CD4-positive, alpha-beta T cell (primary cell): ENCODE measurements around the gene E2F7. TPM values are rescaled to one million over a fixed set of nuclear protein-coding genes. Genes with fewer than 3 reads are reported as not detected.

ENCODE experiments used
- ATAC-seq: fragments of 200-7000 bp; cut with Tn5 transposase; one replicate; pipeline ENCODE4 v1.10.0; 2022; ENCODE audit warnings: mild to moderate bottlenecking; ENCODE audit not compliant: poor library complexity
- CTCF ChIA-PET: fragments of 350-600 bp; sonication (Branson Sonifier 250); formaldehyde crosslinking; loops from one replicate; lab custom pipeline; 2021; ENCODE audit warnings: antibody characterized with exemption, inconsistent platforms; lab: Charles Lee
- POLR2A ChIA-PET: fragments of 350-600 bp; sonication (Branson Sonifier 250); formaldehyde crosslinking; loops from one replicate; lab custom pipeline; 2021; ENCODE audit warnings: antibody characterized with exemption, inconsistent platforms; lab: Charles Lee
- DNase-seq, 14 experiments: peaks; one replicate each; pipeline ENCODE4 v3.0.0-alpha.2; 2013 to 2020; ENCODE audit warnings: mixed read lengths in 2 of 14
- H3K27ac ChIP-seq, 2 donors: one replicate each; pipeline versions ENCODE4 v1.5.1 to v1.7.0; 2013; ENCODE audit warnings: low read length in 2 of 2, low read depth in 1 of 2, mild to moderate bottlenecking in 1 of 2
- H3K27me3 ChIP-seq, 2 experiments: 1 replicate in 1 of 2; 2 replicates in 1 of 2; pipeline versions ENCODE4 v1.6.1 to v1.7.0; 2013; ENCODE audit warnings: low read length in 2 of 2, control low read depth in 1 of 2, mild to moderate bottlenecking in 1 of 2, moderate library complexity in 1 of 2; ENCODE audit not compliant: insufficient read depth in 2 of 2, control insufficient read depth in 1 of 2
- H3K36me3 ChIP-seq: one replicate; pipeline ENCODE4 v1.6.1; 2013; ENCODE audit warnings: low read length, control low read depth; ENCODE audit not compliant: insufficient read depth
- H3K4me1 ChIP-seq: one replicate; pipeline ENCODE4 v1.6.1; 2013; ENCODE audit warnings: low read length, control low read depth; ENCODE audit not compliant: insufficient read depth
- H3K4me3 ChIP-seq: one replicate; pipeline ENCODE4 v1.5.1; 2013; ENCODE audit warnings: mild to moderate bottlenecking, low read length, moderate library complexity
- H3K9me3 ChIP-seq, 2 experiments: 1 replicate in 1 of 2; 2 replicates in 1 of 2; pipeline versions ENCODE4 v1.6.1 to v1.7.0; 2013; ENCODE audit warnings: low read length in 2 of 2, mild to moderate bottlenecking in 2 of 2, control low read depth in 1 of 2, moderate library complexity in 1 of 2; ENCODE audit not compliant: control insufficient read depth in 1 of 2, insufficient read depth in 1 of 2
- H3K27ac Mint-ChIP-seq: one replicate; pipeline ENCODE4 v1.8.0; 2020; ENCODE audit warnings: mixed read lengths
- H3K27me3 Mint-ChIP-seq: one replicate; pipeline ENCODE4 v1.8.0; 2021; ENCODE audit warnings: mixed read lengths
- H3K36me3 Mint-ChIP-seq: one replicate; pipeline ENCODE4 v1.8.0; 2021; ENCODE audit warnings: low read depth, mixed read lengths
- H3K4me1 Mint-ChIP-seq: one replicate; pipeline ENCODE4 v1.8.0; 2021; ENCODE audit warnings: low read depth, mixed read lengths
- H3K4me3 Mint-ChIP-seq: one replicate; pipeline ENCODE4 v1.8.0; 2020; ENCODE audit warnings: mild to moderate bottlenecking, mixed read lengths
- H3K9me3 Mint-ChIP-seq: one replicate; pipeline ENCODE4 v1.8.0; 2020; ENCODE audit warnings: mixed read lengths
- intact Hi-C, 2 experiments: fragments of 100-400 bp; cut with DNase I in 1 of 2; cut with micrococcal nuclease in 1 of 2; formaldehyde crosslinking; loops; one replicate each; pipeline versions ENCODE4 v1.15.1 to v1.9.0; 2023 to 2025; cut with DNase I, micrococcal nuclease
- total RNA-seq, 174 experiments: library from RNA in 2 of 174; stranded (reverse) in 2 of 174; gene quantifications; one replicate each; pipeline ENCODE4 v1.2.3 and lab custom pipeline; 2021 to 2026
- TF ChIP-seq, protein P1 (sequence below): fragments of 200-600 bp; IDR thresholded peaks from one replicate; pipeline ENCODE4 v1.8.0; 2022; ENCODE audit warnings: antibody characterized with exemption, mild to moderate bottlenecking

Gene E2F7
- total RNA-seq, 2 experiments from 2014 or later: 0.14 to 0.16 TPM

DNA sequence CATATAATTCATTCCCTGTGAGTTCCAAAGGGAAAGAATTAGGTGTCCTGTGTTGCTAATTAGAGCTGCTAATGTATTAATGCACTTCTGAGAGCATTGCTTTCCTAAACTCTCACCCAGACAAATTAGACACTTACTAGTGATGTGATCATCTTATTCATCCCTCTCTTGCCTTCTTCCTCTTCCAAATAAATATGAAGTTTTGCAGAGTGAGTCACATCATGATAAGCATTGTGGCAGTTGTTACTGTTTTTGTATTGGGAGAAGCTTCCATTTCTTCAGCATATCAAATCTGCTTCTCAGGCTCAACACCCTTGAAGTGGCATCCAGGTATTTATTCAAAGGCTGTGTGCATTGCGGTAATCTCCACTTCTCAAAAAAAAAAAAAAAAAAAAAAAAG lies 37.3 kb upstream of the E2F7 start:
- no peak overlapping the region for H3K4me3 ChIP-seq
- no peaks in the 10 kb centered on the region for H3K9me3 ChIP-seq
- Mint-ChIP-seq H3K27ac (no peak overlapping the region), H3K4me1 (no peaks in the 10 kb centered on the region), H3K27me3 (peaks cover 8% of the 10 kb centered on the region), H3K4me3 (no peak overlapping the region), H3K9me3 (no peaks in the 10 kb centered on the region), H3K36me3 (no peaks in the 10 kb centered on the region)
- H3K36me3 ChIP-seq: no peaks in the 10 kb centered on the region
- peaks cover 0 to 6% of the 10 kb centered on the region in 2 experiments for H3K27me3 ChIP-seq
- ChIA-PET CTCF (interaction anchor here (1.2 kb wide), 1 partner anchor 30 kb away, joined by 3 read pairs; no protein-coding TSS in a partner anchor), POLR2A (no interaction called here)
- TF ChIP-seq, protein P1, sequence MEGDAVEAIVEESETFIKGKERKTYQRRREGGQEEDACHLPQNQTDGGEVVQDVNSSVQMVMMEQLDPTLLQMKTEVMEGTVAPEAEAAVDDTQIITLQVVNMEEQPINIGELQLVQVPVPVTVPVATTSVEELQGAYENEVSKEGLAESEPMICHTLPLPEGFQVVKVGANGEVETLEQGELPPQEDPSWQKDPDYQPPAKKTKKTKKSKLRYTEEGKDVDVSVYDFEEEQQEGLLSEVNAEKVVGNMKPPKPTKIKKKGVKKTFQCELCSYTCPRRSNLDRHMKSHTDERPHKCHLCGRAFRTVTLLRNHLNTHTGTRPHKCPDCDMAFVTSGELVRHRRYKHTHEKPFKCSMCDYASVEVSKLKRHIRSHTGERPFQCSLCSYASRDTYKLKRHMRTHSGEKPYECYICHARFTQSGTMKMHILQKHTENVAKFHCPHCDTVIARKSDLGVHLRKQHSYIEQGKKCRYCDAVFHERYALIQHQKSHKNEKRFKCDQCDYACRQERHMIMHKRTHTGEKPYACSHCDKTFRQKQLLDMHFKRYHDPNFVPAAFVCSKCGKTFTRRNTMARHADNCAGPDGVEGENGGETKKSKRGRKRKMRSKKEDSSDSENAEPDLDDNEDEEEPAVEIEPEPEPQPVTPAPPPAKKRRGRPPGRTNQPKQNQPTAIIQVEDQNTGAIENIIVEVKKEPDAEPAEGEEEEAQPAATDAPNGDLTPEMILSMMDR: no peak
- ATAC-seq (no peak), DNase-seq (no peak)
- no peak overlapping the region for H3K27ac ChIP-seq
- H3K4me1 ChIP-seq: no peaks in the 10 kb centered on the region
- intact Hi-C loops: no loop called here

DNA sequence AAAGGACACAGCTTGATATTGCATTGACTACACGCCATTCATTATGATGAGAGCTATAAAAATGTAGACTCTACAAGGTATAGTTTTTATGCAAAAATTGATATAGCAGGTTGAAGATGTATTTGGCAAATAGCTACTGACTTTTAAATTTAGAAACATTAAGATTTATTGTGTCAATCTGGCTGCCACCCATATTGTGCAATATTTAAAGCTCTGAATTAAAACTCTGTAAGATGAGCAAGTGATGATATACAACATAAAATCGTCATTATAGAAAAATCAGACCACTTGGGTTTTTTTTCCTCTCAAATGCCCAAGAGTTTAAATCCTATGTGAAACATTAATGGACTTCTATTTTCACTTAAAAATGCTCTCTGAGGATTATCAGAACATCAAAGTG lies 36.8 kb upstream of the E2F7 start:
- H3K4me1 Mint-ChIP-seq: no peaks in the 10 kb centered on the region
- CTCF ChIA-PET: interaction anchor here (1.2 kb wide), 1 partner anchor 29 kb away, joined by 3 read pairs; no protein-coding TSS in a partner anchor
- TF ChIP-seq, protein P1: no peak
- Histone ChIP-seq H3K4me3 (no peak overlapping the region), H3K9me3 (no peaks in the 10 kb centered on the region), H3K36me3 (no peaks in the 10 kb centered on the region), H3K27ac (no peak overlapping the region), H3K4me1 (no peaks in the 10 kb centered on the region), H3K27me3 (peaks cover 0 to 6% of the 10 kb centered on the region in 2 experiments)
- no peak overlapping the region for H3K27ac Mint-ChIP-seq
- POLR2A ChIA-PET: no interaction called here
- no peaks in the 10 kb centered on the region for H3K9me3 Mint-ChIP-seq
- intact Hi-C loops: no loop called here
- H3K4me3 Mint-ChIP-seq: no peak overlapping the region
- peaks cover 14% of the 10 kb centered on the region for H3K27me3 Mint-ChIP-seq
- no peaks in the 10 kb centered on the region for H3K36me3 Mint-ChIP-seq
- ATAC-seq: no peak
- DNase-seq: no peak

DNA sequence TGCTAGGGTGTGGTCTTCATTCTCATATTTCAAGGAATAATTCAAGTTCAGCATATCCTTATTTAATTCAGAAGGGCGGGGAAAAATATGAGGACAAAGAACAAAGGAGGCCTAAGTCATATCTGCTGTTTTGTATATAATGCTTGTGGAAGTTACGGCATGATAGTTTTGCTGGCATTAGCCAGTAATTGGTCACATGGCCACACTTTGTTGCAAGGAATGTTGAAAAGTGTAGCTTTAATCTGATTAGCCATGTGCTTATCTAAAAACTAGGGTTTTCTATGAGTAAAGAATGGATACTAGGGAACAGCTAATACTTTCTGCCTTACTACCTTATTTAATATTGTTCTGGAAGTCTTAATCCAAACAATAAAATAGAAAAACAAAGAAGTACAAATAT lies 34.4 kb upstream of the E2F7 start:
- H3K9me3 ChIP-seq: peaks cover 0 to 7% of the 10 kb centered on the region in 2 experiments
- intact Hi-C loops: no loop called here
- Mint-ChIP-seq H3K36me3 (no peaks in the 10 kb centered on the region), H3K27ac (no peak overlapping the region), H3K4me1 (no peaks in the 10 kb centered on the region), H3K4me3 (no peak overlapping the region), H3K27me3 (peaks cover 24% of the 10 kb centered on the region), H3K9me3 (no peaks in the 10 kb centered on the region)
- CTCF ChIA-PET: no interaction called here
- no peak overlapping the region for H3K4me3 ChIP-seq
- POLR2A ChIA-PET: no interaction called here
- H3K27me3 ChIP-seq: peaks cover 0 to 6% of the 10 kb centered on the region in 2 experiments
- TF ChIP-seq, protein P1: no peak
- no peak for ATAC-seq
- no peak overlapping the region for H3K27ac ChIP-seq
- no peak for DNase-seq
- H3K4me1 ChIP-seq: no peaks in the 10 kb centered on the region
- H3K36me3 ChIP-seq: no peaks in the 10 kb centered on the region
